ENCODE measurements around the gene SCYL1.

DNA sequence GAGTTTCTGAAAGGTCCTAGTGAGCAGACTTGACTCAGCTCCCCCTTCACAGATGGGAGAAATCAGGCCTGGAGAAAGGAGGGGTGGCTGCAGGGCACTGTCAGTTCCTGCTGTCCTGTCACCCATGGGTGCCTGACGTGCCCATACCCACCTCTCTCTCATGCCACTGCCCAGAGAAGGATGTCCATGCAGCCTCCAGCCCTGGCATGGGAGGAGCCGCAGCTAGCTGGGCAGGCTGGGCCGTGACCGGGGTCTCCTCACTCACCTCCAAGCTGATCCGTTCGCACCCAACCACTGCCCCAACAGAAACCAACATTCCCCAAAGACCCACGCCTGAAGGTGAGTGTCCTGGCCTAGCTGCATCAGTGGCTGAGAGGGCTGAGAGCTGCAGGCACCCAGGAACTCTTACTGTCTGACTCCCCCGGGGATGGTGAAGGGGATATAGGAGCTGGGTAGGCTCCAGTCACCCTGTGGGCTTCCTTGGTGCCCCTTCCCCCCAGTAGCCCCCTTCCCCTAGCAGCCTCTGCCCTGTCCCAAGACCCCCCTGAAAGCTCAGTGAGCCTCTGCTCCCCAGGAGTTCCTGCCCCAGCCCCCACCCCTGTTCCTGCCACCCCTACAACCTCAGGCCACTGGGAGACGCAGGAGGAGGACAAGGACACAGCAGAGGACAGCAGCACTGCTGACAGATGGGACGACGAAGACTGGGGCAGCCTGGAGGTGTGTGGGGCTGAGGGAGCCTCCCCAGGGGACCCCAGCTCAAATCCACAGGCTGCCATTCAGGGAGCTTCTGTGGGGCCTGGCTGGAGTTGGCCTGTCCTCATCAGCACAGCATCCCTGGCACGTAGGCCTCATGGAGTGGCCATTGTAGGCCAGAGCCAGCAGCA, 11.8 kb downstream of the SCYL1 start:
- TF ChIP-seq, protein P1, sequence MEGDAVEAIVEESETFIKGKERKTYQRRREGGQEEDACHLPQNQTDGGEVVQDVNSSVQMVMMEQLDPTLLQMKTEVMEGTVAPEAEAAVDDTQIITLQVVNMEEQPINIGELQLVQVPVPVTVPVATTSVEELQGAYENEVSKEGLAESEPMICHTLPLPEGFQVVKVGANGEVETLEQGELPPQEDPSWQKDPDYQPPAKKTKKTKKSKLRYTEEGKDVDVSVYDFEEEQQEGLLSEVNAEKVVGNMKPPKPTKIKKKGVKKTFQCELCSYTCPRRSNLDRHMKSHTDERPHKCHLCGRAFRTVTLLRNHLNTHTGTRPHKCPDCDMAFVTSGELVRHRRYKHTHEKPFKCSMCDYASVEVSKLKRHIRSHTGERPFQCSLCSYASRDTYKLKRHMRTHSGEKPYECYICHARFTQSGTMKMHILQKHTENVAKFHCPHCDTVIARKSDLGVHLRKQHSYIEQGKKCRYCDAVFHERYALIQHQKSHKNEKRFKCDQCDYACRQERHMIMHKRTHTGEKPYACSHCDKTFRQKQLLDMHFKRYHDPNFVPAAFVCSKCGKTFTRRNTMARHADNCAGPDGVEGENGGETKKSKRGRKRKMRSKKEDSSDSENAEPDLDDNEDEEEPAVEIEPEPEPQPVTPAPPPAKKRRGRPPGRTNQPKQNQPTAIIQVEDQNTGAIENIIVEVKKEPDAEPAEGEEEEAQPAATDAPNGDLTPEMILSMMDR (IDR thresholded peaks at IDR 0.05): no peak
- TF ChIP-seq POLR2A (IDR thresholded peaks at IDR 0.05): no peak

All from body of pancreas (tissue), 4 donors.